HG02571 (cell line): ENCODE results near the gene ARF5.
A peak's percentile ranks its signal among the peaks of the same experiment; 100 is the strongest.

ENCODE experiments used
- ATAC-seq: cut with Tn5 transposase; IDR thresholded peaks from one replicate; pipeline ENCODE4 v1.9.1; 2021; ENCODE audit warnings: mild to moderate bottlenecking, moderate library complexity; ENCODE audit not compliant: unreplicated experiment

ARF5 gene

DNA sequence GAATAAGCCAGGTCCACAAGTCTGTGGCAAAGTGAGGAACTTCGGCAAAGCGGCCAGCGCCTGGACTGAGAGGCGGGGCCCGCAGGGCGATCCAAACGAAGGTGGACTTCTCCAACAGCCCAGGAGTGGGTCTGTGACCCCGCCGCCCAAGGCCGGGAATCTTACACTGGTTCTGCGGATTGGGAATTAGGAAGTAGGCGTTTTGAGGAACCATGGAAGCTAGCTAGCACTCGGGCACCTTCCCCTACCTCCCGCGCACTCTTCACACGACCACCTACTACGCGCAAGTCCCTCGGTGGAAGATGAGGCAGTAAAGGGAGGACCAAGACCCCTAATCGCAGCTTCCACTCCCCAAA, 570 bp upstream of the ARF5 start:
- no peak for ATAC-seq

DNA sequence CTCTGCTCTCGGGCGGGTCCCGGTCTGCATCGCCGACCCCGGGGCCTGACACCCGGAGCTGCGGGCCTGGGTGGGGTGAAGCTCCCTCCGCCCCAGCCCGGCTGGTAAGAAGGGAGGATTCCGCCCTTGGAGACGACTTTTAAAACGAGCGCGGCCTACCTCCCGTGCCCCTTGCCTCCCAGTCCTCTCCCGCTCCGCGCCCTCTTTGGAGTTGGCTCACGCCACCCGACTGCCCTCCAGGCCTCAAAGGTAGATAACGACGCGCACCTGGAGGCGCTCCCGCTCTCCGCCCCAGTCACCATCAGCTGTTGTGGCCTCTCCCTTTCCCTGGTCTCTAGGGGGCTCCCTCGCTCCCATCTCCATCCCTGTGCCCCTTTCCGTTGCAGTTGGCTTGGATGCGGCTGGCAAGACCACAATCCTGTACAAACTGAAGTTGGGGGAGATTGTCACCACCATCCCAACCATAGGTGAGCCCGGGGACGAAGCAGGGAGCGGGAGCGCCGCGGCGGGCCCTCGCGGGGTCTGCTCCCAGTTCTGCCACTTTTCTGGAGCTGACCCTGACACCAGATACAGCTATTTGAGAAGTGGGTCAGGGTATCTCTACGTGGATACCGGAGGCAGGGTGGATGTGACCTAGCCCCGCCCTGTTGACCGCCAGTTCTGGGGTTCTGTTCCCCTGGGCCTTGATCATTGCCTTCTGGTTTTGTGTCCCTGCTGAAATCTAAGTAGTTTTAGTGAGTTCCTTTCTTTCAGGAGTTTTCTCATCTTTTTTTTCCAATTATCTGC, 679 bp downstream of the ARF5 start:
- ATAC-seq: peak; percentile 20

DNA sequence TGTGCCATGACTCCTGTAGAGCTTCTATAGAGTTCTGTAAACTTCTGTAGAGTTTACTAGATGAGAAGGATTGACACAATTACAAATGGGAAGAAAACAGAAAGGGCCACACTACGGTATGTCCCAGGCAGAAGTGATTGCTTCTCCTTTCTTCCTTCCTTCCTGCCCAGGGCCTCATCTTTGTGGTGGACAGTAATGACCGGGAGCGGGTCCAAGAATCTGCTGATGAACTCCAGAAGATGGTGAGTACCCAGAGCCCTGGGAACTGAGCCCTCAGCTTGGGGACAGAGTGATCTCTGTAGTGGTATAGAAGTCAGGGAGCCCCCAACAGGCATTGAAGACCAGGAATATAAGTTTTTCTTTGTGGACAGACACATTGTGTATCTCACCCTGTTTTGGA, 1.7 kb downstream of the ARF5 start:
- no peak for ATAC-seq

DNA sequence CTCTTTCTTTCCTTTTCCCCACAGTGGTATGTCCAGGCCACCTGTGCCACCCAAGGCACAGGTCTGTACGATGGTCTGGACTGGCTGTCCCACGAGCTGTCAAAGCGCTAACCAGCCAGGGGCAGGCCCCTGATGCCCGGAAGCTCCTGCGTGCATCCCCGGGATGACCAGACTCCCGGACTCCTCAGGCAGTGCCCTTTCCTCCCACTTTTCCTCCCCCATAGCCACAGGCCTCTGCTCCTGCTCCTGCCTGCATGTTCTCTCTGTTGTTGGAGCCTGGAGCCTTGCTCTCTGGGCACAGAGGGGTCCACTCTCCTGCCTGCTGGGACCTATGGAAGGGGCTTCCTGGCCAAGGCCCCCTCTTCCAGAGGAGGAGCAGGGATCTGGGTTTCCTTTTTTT, 3.0 kb downstream of the ARF5 start:
- ATAC-seq: no peak

DNA sequence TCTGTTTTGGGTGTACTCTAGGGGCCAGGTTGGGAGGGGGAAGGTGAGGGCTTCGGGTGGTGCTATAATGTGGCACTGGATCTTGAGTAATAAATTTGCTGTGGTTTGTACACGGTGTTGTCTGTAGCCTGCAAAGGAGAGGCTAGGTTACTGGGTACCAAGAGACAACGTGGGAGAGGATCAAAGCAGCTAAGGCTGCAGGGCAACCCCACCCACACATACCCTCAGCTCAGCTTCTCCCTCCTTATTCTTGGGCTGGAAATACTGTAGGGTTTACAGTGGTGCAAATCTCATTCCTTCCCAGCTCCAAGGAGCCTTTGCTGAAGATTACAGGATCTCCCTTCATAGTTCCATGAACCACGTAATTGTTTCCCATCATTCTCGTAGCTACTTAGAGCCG, 3.4 kb downstream of the ARF5 start:
- no peak for ATAC-seq

DNA sequence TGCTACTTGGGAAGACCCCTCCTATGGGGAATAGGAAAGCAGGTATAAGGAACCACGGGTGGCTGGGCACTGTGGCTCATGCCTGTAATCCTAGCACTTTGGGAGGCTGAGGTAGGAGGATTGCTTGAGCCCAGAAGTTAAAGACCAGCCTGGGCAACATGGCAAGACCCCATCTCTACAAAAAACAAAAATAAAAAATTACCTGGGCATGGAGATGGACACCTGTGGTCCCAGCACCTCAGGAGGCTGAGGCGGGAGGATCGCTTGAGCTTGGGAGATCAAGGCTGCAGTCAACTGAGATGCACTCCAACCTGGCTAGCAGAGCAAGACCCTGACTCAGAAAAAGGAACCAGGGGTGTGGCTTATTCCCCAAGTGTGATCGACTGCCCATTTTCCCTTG, 4.3 kb downstream of the ARF5 start:
- ATAC-seq: no peak

DNA sequence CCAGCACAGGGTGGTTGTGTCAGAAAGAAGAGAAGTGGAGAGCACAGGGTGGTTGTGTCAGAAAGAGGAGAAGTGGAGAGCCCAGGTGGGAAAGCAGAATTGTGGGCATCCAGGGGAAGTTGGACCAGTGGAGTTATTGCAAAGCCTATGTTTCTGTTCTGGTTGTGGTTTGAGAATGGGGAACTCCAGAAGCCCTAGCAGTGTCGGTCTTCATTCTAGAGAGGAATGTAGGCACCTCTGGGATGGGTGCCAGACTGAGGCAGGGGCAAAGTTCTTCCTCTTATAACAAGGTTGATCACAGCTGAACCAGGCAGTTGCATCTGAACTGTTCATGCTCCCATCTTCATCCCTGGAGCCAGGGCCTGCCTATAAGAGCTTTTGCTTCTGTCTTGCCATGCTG, 6.3 kb downstream of the ARF5 start:
- ATAC-seq: no peak

DNA sequence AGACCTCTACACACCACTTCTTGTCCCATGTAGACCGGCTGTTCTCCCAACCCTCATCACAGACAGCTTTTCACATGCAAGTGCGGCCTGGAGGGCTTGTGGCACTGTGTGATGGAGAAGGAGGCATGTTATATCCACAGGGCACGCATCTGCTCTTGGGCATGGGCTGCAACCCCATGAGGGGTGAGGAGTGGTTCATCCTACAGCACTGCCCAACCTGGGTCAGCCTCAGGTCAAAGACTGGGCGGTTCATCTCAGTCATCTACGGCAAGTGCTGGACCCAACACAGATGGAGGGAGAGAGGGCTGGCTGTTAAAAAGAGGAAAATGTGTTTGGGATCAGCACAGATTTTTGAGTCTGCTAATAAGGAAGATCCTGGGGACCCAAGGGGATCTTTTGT, 7.5 kb downstream of the ARF5 start:
- no peak for ATAC-seq

DNA sequence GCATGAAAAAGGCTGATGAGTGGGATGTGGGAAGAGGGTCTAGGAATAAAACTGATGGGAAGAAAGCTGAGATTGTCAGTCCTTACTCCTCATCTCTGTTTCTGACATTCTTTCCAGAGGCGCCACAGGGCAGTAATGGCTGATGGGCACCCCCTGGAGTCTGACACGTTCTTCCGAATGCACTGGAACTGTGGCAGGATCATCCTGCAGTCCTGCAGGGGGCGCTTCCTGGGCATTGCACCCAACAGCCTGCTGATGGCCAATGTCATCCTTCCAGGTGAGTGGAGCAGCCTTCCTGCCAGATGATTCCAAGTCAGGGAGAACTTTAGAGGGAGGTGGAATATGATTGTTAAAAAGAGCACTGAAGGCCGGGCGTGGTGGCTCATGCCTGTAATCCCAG, 10.1 kb downstream of the ARF5 start:
- no peak for ATAC-seq

DNA sequence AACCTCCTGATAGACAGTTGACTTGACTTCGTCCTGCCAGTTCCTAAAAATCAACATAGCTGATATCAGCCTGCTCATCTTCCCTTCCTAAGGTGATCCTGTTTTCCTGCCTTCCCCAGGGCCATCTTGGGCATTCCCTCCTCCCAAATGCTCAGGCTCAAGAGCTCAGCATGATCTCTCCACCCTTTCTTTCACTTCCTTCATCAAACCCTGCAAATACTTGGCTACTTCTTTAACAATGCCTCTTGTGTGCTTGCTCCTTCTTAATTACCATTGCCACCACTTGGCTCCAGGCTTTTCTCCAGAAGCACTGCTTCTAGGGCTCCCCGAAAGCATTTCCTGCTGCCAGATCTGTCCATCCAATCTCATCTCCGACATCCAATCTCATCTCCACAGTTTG, 12.7 kb downstream of the ARF5 start:
- ATAC-seq: no peak

DNA sequence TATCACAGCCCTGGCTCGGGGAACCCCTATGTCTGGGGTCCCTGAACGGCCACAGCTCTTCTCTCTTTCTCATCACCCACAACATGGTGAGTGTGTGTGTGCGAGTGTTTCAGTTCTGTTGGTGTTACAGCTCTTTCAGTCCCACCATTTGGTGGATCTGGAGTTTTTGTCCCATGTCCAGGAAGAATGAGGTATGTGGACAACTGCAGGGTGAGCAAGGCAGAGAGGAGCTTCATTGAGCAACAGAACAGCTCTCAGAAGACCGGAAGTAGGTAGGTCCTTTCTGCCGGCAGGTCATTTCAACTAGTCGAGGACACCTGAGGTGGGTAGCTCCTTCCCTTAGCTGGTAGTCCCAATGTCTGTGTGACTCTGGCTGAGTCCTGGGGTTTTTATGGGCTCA, 20.2 kb downstream of the ARF5 start:
- no peak for ATAC-seq

DNA sequence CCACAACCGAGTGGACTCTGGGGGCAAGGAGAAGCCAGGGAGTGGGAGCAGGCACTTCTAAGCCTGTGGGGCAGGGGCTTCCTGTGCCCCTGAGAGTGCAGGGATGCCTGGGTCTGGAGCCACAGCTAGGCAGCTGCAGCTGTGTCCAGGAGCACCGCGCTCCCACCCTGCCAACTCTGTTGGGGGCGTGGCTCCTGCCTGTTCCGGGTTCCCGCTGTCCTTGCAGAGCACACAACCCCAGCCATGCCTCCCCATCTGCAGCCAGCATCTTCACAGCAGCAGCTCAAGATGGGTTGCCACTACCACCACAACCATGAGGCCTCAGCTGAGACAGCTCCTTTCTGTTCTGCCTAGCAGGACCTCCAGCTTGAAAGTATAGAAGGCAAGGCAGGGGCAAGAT, 21.1 kb downstream of the ARF5 start:
- no peak for ATAC-seq

DNA sequence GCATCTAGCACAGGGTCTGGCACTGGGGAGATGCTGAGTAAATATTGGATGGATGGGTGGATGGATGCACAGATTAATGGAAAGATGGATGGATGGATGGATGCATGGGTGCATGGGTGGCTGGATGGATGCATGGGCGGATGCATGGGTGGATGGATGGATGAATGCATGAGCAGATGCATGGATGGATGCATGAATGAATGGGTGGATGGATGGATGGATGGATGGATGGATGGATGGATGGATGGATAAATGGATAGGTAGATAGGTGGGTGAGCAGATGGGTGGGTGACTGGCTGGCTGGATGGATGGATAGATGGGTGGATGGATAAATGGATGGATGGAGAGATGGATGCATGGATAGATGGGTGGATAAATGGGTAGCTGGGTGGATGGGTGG, 24.1 kb downstream of the ARF5 start:
- ATAC-seq: no peak

DNA sequence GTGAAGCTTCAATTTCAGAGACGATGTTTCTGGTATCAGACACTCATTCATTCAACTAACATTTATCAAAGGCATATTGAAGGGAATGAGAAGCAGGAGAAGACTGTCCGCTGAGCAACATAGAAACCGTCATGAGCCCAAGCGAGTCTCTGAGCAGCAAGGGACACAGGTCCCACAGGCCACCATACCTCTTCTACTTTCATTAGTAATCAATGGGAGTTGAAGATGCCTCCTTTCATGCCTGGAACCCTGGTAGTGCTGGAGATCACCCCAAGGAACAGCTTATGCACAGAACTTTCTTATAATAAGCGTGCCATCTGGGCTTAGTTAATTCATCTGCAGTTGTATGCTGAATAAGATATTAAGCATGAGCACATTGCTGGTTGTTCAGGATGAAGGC, 28.5 kb downstream of the ARF5 start:
- ATAC-seq: no peak

DNA sequence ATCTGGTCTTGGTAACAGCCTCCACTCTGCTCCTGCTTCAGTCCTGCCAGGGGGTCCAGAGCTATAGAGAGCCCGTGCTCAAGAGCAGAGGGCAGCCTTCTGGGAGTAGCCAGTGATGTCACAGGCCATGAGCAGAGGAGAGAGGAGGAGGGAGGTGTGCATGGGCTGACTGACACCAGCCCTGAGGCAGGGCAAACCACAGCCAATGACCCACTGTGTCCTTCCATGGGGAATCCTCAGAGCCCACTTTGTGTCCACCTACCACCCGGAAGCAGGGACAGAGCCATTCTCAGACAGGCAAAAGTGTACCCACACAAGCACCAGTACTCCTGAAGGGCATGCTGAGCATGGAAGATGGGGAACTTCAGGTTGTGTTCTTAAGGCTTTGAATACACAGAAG, 29.8 kb downstream of the ARF5 start, which contains the start of gene PAX4:
TSS of gene PAX4 (minus strand) at position 101 of the 400 bp plus-strand sequence. CDS start 2,214 bp downstream, outside the sequence.
- ATAC-seq: no peak

DNA sequence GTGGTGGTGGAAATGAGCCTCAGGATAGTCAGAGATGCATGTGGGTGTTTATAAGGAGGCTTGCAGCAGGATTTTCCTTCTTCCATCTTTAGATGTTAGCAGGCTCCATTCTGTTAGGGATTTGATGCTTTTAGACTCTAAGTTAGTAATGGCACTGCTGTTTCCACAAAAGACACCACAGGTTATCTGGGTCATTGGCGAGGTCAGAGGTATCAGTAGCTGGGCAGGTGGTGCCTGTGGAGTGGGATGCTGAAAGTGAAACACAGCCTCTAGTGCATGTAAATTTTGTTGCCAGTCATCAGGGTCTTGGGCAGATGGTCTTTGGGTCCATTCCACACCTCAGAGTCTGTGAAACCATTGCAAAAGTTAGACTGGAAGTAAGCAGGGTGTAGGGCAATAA, 30.6 kb downstream of the ARF5 start:
- no peak for ATAC-seq

DNA sequence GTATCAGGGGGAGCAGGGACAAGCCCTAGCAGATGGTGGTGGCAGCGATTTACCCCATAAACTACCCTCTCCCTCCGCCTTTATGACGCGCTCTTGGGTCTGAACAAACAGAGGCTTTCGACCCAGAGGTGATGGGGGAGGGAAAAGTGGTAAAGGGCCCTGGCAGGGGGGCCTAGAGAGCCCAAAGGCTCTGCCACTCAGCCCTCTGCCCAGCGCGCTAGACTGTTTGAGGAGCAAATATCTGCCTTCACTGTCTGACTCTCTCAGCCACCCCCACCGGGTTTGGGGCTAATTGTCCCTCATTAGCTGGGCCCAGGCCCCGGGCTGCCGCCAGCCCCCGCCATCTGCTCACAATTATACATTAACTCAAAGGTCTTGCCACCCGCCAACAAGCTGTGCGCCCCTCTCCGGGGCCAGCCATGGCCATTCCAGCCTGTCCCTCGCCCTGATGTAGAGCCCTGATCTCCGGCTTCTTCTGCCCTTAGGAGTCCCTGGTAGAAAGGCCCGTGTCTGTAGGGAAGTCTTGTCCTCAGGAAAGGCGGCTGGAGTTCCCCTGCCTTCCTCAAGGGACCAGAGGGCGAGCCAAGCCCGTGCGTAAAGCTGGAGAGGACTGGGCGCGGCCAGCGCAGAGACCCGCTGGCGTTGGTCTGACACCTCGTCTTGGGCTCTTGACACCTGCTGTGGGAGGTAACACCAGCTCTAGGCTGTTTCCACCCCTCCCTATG, 31.6 kb downstream of the ARF5 start:
- no peak for ATAC-seq

DNA sequence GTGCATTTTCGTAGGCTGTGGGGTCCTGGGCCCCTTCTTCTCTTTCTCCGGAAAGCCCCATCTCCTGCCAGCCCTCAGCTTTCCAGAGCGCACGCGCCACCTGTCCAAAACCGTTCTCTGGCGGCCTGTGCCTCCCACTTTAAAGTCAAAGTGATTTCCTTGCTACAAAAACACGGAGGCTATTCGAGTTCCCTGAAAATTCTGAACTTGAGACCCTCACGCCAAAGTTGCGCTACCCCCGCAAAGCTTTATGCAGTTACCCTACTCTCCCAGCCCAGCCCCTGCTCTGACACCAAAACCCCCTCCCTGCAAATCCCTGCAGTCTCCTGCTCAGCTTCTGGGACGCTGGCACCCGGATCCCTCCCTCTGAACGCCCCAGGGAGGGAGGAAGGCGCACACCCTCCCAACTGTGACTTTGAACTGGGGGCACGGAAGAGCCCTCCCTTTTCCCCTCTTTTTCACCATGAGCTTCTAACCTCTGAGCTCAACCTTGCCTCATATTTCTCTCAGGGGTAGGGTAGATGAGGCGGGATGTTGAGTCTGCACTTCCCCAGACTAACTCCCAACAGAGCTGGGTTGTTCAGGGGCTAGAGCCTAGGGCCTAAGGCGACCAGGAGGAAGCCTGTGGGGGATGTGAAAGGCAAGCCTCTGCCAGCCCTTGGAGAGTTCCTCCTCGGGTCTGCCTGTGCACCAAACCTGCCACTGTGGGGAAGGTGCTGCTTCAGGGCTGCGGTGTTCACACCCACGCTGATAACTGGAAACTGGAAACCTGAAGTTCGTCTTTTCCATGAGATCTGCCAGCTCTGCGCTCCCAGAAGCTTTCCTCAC, 32.4 kb downstream of the ARF5 start:
- no peak for ATAC-seq

DNA sequence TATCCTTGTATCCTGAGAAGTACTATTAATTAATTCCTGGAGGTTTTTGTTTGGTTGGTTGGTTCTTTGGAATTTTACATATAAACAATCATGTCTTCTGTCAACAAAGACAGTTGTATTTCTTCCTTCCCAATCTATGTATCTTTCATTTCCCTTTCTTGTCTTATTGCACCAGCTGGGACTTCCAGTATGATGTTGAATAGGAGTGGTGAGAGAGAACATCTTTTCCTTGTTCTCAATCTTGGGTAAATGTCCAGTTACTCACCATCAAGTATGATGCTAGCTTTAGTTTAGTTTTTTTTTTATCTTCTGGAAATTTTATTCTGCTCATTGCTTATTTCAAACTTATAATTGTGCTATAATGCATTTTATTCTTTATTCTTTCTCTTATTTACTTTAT, 37.1 kb downstream of the ARF5 start:
- ATAC-seq: no peak

DNA sequence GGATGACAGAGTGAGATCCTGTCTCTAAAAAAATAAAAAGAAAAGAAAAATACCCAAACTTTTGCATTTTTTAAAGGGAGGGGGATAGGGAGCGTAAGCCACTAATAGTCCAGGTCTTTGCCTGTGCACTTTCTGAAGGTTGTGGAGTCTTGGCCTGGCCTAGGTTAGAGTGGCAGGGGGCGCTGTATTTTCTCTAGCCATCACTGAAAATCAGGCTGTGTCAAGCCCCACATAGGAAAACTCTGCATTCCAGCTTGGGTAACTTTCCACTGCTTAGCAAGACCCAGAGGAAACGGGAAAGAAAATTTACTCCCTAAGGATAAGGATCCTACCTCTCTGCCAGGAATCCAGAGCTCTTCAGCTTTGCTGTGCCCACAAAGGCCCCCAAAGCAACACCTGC, 40.2 kb downstream of the ARF5 start:
- ATAC-seq: no peak

DNA sequence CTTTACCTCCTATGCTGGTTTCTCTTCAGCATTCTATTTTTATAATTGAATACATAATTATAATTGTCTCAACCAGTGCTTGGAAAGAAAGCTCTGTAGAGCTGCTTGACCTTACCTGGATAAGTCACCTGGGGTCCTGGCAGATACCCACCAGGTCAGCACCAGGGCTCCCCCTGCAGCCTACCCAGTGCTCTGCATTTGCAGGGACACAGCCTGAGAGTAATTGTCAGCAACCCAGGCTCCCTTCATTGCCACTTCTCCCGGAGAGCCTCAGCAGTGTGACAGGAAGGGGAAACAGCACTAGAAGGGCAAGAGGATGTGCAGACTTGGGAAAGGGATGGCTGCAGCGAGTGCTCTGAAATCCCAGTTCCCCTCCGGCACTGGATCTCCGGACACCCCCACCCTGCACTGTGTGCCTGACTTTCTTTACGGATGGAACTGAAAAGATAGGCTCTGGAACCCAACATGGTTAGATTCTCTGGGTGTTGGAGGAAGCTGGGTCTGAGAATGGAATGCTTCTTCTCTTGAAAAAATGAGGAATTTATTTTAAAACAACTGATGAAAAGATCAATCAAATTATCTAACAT, 41.1 kb downstream of the ARF5 start:
- peak; percentile 58 for ATAC-seq
